ENCODE measurements around the gene RNF111.
A peak's percentile ranks its signal among the peaks of the same experiment; 100 is the strongest.
"Not testable (repeated sequence)": the region's sequence is repeated elsewhere in the genome, so short reads cannot be mapped to it uniquely, and the experiment has no call there.

RNF111 gene

GRCh38 chr15:59063042-59063441 is 75.6 kb downstream of the RNF111 start:
- FAIRE-seq = no peak

- FAIRE-seq = no peak
Observed at GRCh38 chr15:59069430-59069829, 82.0 kb downstream of the RNF111 start.

- no peak for FAIRE-seq
Observed at GRCh38 chr15:59074607-59075006, 87.1 kb downstream of the RNF111 start.

DNA sequence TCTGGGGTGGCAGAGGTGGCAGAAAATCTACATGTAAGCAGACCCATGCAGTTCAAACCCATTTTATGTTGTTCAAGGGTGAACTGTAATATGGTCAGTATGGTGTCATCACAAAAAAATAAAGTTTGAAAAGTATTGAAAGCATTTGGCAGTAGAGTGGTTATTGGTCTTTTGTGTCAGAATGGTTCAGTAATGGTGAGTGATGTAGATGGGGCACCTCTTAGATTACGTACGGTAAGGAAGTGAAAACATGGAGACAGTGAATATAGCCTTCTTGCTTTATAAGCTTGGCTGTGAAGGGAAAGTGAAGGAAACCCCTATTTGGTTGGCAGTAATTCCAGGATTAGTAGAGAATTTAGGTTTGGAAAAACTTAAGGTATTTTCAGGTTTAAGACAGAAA is 100.3 kb downstream of the RNF111 start:
- FAIRE-seq = no peak

DNA sequence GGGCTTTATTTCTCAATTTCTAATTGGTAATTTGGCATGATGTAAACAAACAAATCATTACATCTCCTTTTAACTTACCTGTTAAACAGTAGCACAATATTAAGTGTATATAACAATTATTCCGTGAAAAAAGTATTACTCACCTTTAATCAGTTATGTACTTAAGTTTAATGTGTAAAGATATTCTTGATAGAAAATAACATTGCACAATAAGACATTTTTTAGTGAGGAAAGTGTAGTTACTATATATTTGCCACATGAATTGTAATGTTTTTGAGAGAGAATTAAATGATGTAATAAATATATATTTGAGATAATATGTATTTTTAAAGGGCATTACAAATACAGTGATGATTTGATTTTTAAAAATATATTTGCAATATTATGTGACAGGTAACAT is 106.6 kb downstream of the RNF111 start:
- FAIRE-seq = peak; percentile 17

DNA sequence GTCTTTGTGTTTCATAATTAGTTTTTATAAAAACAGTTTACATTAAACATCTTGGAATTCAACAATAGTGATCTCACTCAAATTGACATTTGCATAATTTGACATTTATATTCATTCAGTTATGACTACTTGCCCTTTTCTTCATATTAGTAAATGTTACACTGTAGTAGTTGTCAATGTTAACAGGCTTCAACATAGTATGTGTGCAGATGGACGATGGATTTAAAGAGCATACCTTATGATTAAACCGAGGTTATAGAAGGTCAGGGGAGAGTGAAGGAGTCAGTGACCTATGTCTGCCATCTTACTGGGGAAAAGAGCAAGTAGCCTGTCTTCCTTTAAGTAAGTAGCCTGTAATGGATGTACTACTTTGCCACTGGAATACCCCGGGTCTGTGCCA is 109.0 kb downstream of the RNF111 start:
- FAIRE-seq = no peak

DNA sequence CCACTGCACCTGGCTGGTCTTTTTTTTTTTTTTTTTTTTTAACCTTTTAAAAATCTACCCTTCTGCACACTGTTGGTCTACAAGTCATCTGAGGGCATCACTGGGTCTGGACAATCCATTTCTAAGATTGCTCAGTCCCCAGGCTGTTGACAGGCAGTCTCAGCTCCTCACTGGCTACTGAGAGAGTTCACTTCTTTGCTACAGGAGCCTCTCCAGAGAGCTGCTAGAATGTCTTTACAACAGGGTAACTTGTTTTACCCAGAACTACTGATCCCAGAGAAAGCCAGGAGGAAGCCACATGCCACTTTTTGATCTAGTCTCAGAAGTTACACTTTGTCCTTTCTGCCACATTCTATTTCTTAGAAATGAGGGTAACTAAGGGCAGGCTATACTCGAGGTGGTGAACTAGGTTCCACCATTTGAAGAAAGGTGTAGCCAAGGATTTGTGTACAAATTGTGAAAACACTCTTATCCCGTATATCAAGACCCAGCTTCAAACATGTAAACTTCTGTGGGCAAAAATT is 111.8 kb downstream of the RNF111 start:
- FAIRE-seq = no peak

DNA sequence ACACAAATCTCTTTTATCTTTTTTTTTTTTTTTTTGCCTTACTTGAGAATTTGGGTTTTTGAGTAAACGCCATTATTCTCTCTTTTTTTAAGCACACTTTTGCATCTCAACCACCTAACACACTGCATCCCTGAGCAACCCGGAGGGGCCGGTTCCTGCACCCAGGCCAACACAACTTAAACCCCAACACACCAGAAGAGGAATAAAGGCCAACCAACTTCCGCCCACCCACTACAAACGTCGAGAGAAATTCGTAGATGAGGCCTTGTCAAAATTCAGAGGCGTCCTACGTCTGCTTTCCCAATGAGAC is 117.1 kb downstream of the RNF111 start:
- FAIRE-seq = no peak

- FAIRE-seq = peak; percentile 96
Observed at GRCh38 chr15:59104912-59105732, 117.7 kb downstream of the RNF111 start, which contains the start of gene CCNB2. Gene CCNB2 (plus strand): TSS chr15:59105146. CDS start chr15:59105269, 123 bp downstream.

DNA sequence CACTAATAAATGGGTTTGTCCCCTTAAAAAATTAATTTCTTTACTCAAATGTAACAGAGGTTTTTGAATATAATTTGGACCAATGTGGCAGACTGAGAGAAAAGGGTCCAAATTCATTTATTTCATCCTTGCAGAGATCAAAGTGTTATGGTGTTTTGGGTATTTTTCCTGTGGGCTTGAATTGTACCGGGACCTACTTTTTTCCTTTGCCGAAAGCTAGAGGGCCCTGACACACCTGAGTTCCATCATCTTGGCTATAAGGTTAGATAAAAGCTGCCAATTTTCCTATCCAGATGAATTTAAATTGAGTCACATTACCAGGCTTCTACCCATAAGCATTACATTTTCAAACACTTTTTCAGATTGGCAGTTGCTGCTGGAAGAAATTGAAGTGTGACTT is 118.4 kb downstream of the RNF111 start:
- FAIRE-seq = no peak

- no peak for FAIRE-seq
Observed at GRCh38 chr15:59111251-59111650, 123.8 kb downstream of the RNF111 start.

DNA sequence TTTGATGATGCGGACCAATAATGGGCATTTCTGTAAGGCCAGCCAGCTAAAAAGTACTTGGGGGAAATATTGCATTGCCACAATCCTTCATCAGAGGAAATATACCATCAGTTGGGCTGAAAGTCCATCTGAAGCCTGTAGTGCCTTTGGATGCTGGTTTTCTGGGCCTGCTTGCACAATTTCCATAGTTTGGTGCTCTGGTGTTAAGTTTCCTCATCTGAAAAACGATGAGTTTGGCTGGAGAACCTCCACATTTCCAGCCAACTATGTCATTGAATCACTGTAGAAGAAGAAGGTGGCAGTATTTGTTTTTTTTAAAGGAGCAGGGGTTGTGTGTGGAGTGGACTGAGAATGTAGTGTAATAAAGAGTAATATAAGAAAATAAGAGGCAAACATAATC is 127.6 kb downstream of the RNF111 start:
- FAIRE-seq = no peak

DNA sequence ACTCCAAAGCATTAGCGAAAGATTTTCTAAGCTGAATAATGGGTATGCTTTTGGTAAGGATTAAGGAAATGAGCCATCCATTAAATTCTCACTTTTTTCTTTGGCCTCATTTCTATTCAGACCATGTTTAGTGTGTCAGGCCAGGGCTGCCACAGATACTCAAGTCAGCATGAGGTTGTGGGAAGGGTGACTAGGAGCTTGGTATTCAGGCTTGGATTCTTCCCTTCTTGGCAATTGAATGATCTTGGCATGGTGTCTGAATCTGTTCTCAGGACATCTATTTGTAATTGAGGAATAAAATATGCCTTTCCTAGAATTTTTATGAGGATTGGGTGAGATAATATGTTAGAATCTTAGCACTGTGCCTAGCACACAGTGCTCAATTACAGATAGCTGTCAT is 128.7 kb downstream of the RNF111 start:
- FAIRE-seq = no peak

- no peak for FAIRE-seq
Observed at GRCh38 chr15:59116771-59117170, 129.3 kb downstream of the RNF111 start.

DNA sequence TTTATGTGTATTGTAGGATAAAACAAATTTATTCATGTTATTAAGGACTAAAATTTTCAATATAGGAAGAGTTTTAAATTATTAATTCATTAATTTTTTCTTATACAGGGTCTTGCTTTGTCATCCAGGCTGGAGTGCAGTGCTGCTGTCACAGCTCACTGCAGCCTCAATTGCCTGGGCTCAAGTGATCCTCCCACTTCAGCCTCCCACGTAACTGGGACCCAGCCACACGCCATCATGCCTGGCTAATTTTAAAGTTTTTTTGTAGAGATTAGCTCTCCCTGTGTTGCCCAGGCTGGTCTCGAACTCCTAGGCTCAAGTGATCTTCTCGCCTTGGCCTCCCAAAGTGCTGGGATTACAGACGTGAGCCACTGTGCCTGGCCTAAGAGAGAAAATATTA is 132.2 kb downstream of the RNF111 start:
- FAIRE-seq = no peak

DNA sequence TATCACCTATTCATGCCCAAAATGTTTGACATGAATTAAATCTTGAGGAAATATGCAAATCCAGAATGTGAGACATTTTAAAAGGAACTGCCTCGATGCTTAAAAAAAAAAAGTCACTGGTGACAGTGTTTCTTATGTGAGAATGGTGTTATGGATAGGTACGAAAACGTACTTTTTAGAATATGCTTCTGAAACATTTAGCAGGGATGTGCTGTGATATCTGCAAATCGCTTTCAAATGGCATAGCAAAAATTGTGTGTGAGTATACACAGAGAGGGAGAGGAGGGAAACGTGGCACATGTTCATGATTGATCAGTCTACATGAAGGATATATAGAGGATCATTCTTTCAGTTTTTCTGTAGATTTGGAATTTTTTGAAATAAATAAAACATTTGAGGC is 133.5 kb downstream of the RNF111 start:
- no peak for FAIRE-seq

DNA sequence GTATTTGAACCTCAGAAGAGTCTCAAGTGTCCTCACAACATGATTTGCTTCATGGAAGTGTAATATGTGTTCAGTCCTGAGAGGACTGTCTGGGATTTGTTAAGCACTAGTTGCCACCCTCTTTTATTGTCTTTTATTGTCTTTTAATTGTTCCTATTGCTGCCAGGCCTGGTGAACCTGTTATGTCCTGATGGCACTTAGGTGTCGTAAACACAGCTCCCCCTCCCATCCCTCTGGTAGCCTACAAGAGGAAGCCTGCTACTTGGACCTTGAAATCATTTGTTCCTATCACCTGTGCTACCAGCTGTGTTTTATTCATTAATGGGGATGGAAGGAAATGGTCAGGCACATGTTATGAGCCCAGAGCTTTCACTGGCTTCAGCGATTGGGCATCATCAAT is 136.8 kb downstream of the RNF111 start:
- FAIRE-seq = no peak

DNA sequence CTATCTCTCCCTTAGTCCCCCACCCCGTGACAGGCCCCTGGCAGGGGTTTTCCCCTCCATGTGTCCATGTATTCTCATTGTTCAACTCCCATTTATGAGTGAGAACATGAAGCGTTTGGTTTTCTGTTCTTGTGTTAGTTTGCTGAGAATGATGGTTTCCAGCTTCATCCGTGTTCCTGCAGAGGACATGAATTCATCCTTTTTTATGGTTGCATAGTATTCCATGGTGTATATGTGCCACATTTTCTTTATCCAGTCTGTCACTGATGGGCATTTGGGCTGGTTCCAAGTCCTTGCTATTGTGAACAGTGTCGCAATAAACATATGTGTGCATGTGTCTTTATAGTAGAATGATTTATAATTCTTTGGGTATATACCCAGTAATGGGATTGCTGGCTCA is 138.2 kb downstream of the RNF111 start:
- FAIRE-seq = not testable (repeated sequence)

DNA sequence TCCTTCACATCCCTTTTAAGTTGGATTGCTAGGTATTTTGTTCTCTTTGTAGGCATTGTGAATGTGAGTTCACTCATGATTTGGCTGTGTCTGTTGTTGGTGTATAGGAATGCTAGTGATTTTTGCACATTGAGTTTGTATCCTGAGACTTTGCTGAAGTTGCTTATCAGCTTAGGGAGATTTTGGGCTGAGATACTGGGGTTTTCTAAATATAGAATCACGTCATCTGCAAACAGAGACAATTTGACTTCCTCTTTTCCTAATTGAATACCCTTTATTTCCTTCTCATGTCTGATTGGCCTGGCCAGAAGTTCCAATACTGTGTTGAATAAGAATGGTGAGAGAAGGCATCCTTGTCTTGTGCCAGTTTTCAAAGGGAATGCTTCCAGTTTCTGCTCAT is 139.8 kb downstream of the RNF111 start:
- not testable (repeated sequence) for FAIRE-seq

DNA sequence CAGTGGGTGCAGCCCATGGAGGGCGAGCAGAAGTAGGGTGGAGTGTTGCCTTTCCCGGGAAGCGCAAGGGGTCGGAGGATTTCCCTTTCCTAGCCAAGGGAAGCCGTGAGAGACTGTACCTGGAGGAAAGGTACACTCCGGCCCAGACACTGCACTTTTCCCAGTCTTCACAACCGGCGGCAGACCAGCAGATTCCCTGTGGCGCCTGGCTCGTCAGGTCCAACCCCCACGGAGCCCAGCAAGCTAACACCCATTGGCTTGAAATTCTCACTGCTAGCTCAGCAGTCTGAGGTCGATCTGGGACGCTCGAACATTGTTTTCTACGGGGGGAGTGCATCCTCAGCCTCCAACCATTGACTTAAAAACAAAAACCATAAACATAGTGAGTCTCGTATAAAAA is 144.0 kb downstream of the RNF111 start:
- FAIRE-seq = no peak

DNA sequence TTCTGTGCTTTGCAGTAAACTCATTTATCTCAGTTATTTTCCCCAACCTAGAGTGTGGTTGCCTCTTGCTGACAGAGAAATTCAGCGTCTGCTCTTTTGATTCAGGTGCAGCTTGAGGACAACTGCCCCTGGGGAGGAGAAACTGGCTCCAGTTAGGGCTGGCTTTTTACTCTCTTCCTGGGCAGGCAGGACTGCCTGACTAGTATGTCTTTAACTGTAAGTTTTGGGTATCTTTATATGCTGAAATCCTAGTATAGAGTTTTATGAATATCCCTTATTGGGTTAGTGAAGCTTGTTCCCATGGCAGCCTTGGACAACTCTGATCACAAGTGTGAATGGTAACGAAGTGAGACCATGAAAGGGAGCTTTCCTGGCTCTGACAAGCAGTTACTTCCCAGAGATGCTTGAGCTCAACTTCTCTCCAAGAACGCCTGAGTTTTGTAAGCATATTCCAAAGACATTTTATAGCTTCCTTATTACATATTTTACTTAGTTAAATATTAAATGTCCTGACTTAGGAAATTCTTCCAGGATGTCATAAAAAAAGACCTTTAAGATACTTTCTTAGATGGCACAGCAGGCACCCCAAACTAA is 144.6 kb downstream of the RNF111 start:
- FAIRE-seq = no peak

DNA sequence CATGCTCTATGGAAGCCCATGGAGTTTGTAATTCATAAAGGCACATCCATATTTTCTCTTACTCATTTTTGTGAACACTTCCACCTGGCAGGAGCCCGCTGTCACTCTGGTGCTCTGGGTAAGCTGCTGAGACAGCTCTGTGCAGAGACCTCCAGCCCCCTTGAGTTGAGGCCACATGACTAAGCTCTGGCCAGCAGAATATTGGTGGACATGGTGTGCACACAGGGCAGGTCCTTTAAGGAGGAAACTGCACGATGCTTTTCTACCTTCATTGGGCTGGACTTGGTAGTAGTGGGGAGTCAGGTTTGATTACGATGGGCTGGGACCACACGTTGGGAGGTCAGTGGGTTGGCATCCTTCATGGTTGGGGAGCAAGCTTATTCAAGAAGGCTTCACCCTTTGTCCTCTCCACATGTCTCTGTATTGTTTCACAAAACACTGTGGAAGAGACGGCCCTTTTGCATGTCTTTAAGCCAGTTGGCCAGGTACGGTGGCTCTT is 146.5 kb downstream of the RNF111 start:
- no peak for FAIRE-seq

GRCh38 chr15:59137566-59137965 is 150.1 kb downstream of the RNF111 start:
- no peak for FAIRE-seq

GRCh38 chr15:59138243-59138642 is 150.8 kb downstream of the RNF111 start:
- no peak for FAIRE-seq

All from islet of Langerhans (tissue), 1 donor.